ENCODE measurements around the gene PALB2. TPM values are rescaled to one million over a fixed set of nuclear protein-coding genes. Genes with fewer than 3 reads are reported as not detected.
"Not testable (repeated sequence)": the region's sequence is repeated elsewhere in the genome, so short reads cannot be mapped to it uniquely, and the experiment has no call there.

PALB2 gene
- total RNA-seq, 1 donor from 2014 or later: 12.7 TPM

DNA sequence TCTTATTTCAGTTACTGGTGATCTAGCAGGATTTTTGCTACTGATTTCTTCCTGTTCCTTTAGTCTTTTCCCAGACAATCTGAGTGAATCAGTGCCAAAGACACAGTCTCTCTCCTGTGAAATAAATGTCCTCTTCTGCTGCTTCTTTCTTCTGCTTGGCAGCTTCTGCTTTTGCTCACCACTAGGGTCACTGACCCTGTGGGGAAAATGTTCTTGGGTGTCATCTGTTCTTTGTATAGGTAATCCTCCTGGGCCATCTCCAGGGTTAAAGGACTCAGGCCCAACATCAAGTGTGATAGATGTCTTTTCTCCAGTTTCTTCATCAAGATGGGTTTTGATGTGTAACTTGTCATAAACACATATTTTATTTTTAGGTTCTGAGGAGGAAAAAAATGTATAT, 5.2 kb downstream of the PALB2 start:
- intact Hi-C loops (cut with DNase I): no loop called here
- TF ChIP-seq, protein P1, sequence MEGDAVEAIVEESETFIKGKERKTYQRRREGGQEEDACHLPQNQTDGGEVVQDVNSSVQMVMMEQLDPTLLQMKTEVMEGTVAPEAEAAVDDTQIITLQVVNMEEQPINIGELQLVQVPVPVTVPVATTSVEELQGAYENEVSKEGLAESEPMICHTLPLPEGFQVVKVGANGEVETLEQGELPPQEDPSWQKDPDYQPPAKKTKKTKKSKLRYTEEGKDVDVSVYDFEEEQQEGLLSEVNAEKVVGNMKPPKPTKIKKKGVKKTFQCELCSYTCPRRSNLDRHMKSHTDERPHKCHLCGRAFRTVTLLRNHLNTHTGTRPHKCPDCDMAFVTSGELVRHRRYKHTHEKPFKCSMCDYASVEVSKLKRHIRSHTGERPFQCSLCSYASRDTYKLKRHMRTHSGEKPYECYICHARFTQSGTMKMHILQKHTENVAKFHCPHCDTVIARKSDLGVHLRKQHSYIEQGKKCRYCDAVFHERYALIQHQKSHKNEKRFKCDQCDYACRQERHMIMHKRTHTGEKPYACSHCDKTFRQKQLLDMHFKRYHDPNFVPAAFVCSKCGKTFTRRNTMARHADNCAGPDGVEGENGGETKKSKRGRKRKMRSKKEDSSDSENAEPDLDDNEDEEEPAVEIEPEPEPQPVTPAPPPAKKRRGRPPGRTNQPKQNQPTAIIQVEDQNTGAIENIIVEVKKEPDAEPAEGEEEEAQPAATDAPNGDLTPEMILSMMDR (IDR thresholded peaks at IDR 0.05): no peak
- Histone ChIP-seq H3K27ac (no peak overlapping the region), H3K27me3 (ENCODE audit: low read depth) (no peaks in the 10 kb centered on the region), H3K4me1 (peaks cover 14% of the 10 kb centered on the region), H3K4me3 (no peak overlapping the region), H3K36me3 (peaks cover 56% of the 10 kb centered on the region), H3K9me3 (no peaks in the 10 kb centered on the region)
- DNase-seq (no peak), ATAC-seq (no peak)

DNA sequence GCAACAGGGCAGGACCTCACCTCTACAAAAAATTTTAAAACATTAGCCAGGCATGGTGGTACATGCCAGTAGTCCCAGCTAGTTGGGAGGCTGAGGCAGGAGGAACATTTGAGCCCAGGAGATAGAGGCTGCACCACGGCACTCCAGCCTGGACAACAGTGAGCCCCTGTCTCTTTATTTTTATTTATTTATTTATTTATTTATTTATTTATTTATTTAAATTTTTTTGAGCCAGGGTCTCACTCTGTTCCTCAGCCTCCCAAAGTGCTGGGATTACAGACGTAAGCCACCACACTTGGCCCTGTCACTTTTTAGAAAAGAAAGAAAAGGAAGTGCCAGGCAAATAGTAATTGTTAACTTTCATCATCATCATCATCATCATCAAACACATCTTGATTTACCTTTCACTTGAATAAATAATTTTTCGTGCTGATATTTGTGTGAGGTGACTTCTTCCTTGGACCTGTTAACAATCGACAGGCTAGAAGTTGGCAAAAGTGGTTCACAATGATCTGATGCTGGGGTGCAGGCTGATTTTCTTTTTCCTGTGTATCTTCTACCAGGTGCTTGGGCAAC, 6.6 kb downstream of the PALB2 start:
- no peaks in the 10 kb centered on the region for H3K9me3 ChIP-seq

DNA sequence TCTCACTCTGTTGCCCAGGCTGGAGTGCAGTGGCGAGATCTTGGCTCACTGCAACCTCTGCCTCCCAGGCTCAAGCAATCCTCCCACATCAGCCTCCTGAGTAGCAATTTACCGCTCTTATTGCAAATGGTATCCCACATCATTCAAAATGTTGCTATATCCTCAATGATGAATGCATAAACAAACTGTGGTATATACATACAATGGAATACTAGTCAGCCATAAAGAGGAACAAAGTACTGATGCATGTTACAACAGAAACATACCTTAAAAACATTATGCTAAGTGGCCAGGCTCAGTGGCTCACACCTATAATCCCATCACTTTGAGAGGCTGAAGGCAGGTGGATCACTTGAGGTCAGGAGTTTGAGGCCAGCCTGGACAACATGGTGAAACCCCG, 9.2 kb downstream of the PALB2 start:
- H3K9me3 ChIP-seq: not testable (repeated sequence)

More for the DNA sequence above, 6.6 kb downstream of the PALB2 start:
- no peak overlapping the region for H3K4me3 ChIP-seq
- intact Hi-C loops (cut with DNase I): no loop called here
- ATAC-seq (no peak), DNase-seq (no peak)
- peaks cover 4% of the 10 kb centered on the region for H3K4me1 ChIP-seq
- TF ChIP-seq, protein P1 (IDR thresholded peaks at IDR 0.05): no peak
- no peak overlapping the region for H3K27ac ChIP-seq
- peaks cover 63% of the 10 kb centered on the region for H3K36me3 ChIP-seq
- H3K27me3 ChIP-seq (ENCODE audit: low read depth): no peaks in the 10 kb centered on the region

DNA sequence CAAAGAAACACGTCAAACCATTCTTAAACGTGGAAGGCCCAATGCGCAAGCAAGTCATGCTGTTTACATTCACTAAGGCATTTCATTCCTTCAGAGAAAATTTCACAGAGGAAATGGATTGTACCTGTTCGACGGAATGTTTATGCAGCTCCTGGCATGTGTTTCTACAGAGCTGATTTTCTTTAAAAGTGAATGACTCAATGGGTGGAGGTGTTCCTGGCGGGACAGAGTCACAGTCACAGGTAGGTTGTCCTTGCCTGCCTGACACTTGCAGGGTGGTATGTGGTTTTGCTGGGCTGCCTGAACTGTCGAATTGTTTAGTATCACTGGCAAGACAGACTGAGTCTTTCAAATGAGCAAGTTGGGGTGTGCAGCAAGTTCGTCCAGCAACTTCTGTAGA, 11.6 kb downstream of the PALB2 start:
- no peaks in the 10 kb centered on the region for H3K27me3 ChIP-seq (ENCODE audit: low read depth)
- intact Hi-C loops (cut with DNase I): no loop called here
- H3K4me1 ChIP-seq: no peaks in the 10 kb centered on the region
- DNase-seq (no peak), ATAC-seq (no peak)
- TF ChIP-seq, protein P1 (IDR thresholded peaks at IDR 0.05): no peak
- H3K27ac ChIP-seq: no peak overlapping the region
- H3K36me3 ChIP-seq: peaks cover 75% of the 10 kb centered on the region
- H3K4me3 ChIP-seq: no peak overlapping the region
- no peaks in the 10 kb centered on the region for H3K9me3 ChIP-seq

More for the DNA sequence above, 9.2 kb downstream of the PALB2 start:
- intact Hi-C loops (cut with DNase I); H3K27me3 ChIP-seq (ENCODE audit: low read depth); H3K4me3 ChIP-seq; DNase-seq; ATAC-seq; H3K27ac ChIP-seq; H3K4me1 ChIP-seq: not testable (repeated sequence)
- peaks cover 75% of the 10 kb centered on the region for H3K36me3 ChIP-seq

DNA sequence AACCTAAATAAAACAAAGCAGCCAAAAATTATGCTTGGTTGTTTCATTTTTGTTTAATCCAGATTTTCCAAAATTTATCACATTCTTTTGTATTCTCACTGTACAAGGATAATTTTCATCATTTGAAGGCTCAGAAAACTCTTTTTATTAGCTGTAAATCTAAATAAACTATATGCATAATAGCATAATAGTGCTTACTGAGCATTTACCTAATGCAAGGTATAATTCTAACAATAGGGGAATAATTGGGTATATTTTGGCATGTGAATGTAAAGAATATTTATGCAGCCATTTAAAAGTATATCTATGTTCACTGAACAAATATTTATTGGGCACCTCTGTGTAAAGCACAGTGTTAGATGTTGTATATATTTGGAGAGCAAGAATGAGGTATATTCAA, 17.0 kb downstream of the PALB2 start:
- Histone ChIP-seq H3K36me3 (peaks cover 98% of the 10 kb centered on the region), H3K27me3 (ENCODE audit: low read depth) (no peaks in the 10 kb centered on the region), H3K27ac (no peak overlapping the region), H3K4me1 (no peaks in the 10 kb centered on the region), H3K4me3 (no peak overlapping the region), H3K9me3 (no peaks in the 10 kb centered on the region)
- intact Hi-C loops (cut with DNase I): no loop called here
- ATAC-seq (no peak), DNase-seq (no peak)
- TF ChIP-seq, protein P1 (IDR thresholded peaks at IDR 0.05): no peak

DNA sequence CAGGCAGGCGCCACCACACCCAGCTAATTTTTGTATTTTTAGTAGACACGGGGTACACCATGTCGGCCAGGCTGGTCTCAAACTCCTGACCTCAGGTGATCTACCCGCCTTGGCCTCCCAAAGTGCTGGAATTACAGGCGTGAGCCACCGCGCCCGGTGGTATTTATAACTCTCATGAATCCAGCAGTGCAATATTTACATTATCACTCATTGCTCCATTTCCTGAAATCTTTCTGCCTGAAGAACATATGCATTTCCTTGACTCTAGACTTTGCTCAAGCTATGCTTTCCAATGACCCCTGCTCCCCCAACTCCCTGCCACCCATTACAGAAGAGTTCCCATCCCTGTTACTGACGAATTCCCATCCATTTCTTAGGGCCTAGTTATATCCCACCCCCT, 25.3 kb downstream of the PALB2 start:
- Histone ChIP-seq H3K4me3 (no peak overlapping the region), H3K36me3 (peaks cover 76% of the 10 kb centered on the region), H3K27ac (no peak overlapping the region), H3K4me1 (no peaks in the 10 kb centered on the region), H3K9me3 (no peaks in the 10 kb centered on the region), H3K27me3 (ENCODE audit: low read depth) (no peaks in the 10 kb centered on the region)
- no peak for DNase-seq
- no peak for ATAC-seq
- intact Hi-C loops (cut with DNase I): no loop called here
- TF ChIP-seq, protein P1 (IDR thresholded peaks at IDR 0.05): no peak

Data from lower lobe of right lung (tissue), 2 donors.